Right cardiac atrium (tissue), 5 donors: ENCODE results near the gene PIEZO2. TPM values are rescaled to one million over a fixed set of nuclear protein-coding genes. Genes with fewer than 3 reads are reported as not detected.
A peak's percentile ranks its signal among the peaks of the same experiment; 100 is the strongest.

Experiments
- ATAC-seq, 2 donors: fragments of 200-7000 bp; cut with Tn5 transposase; one replicate each; pipeline versions ENCODE4 v1.8.0 to v1.9.1; 2020; ENCODE audit warnings: moderate library complexity in 2 of 2, mild to moderate bottlenecking in 1 of 2
- DNase-seq, 3 donors: peaks; one replicate each; pipeline ENCODE4 v3.0.0-alpha.2; 2020
- H3K27ac ChIP-seq: one replicate; pipeline ENCODE4 v1.5.1; 2013; ENCODE audit warnings: mild to moderate bottlenecking, low read length, control low read depth, moderate library complexity
- H3K27me3 ChIP-seq: one replicate; pipeline ENCODE4 v1.6.1; 2013; ENCODE audit not compliant: control insufficient read depth, insufficient read depth
- H3K4me1 ChIP-seq: one replicate; pipeline ENCODE4 v1.6.1; 2013; ENCODE audit warnings: low read length; ENCODE audit not compliant: control insufficient read depth, insufficient read depth
- H3K4me3 ChIP-seq: one replicate; pipeline ENCODE4 v1.5.1; 2013; ENCODE audit warnings: low read length, control low read depth
- H3K9me3 ChIP-seq: one replicate; pipeline ENCODE4 v1.6.1; 2013; ENCODE audit warnings: low read length; ENCODE audit not compliant: control insufficient read depth
- whole genome bisulfite sequencing: extraction: QIAGEN DNeasy Blood & Tissue Kit; methylation state at CpG from one replicate; pipeline ENCODE4 v1.1.7; 2013; 5-methylcytosine and 5-hydroxymethylcytosine counted together
- intact Hi-C, 4 donors: fragments of 100-400 bp; cut with DNase I; formaldehyde crosslinking; loops; one replicate each; pipeline versions ENCODE4 v1.11.0 to v1.14.0; 2022 to 2023
- polyA plus RNA-seq: library from polyadenylated mRNA; stranded (reverse); fragments of 200-250 nt; gene quantifications from one replicate; pipeline ENCODE4 v1.2.3, GENCODE V29; 2013
- total RNA-seq, 4 donors: library from RNA; stranded (reverse); fragmentation: NEBNext Ultra II Directional; extraction: Animal tissue kit (Norgen Biotek cat#: 25700); gene quantifications; one replicate each; pipeline ENCODE4 v1.2.1, GENCODE V29; 2021
- donor health status: healthy with polysubstance abuse.
- donor health status: DM: no; HTN: yes; CAD: no.
- donor health status: DM: no; HTN: no; CAD: no.
- donor health status: DM: no; HTN: yes; CAD: no; lungs with severe emphysema.
- donor health status: DM: yes; HTN: yes; CAD: no.

Gene PIEZO2
- total and polyA plus RNA-seq, 5 donors, result 0.18 to 0.93 (median 0.56) TPM

DNA sequence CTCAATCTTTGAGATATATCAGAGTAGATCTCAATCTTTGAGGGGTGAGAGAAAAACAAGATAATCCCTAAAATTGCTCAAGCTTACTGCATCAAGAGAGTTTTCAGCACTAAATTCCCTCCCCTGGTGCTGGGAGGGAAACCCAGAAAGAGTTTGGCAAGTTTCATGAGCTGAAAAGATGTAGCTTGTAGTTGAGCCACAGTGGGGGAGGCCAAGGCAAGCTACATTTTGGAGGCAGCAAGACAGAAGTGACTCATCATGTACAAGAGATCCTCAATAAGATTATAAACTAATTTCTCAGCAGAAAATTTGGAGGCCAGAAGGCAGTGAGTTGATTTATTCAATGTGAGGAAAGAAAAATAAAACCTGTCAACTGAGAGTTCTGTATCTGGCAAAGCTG is 308.2 kb downstream of the PIEZO2 start:
- H3K4me1 ChIP-seq, result no peaks in the 10 kb centered on the region
- no peak overlapping the region for H3K4me3 ChIP-seq
- peak; percentile 35 to 80 for ATAC-seq
- no peaks in the 10 kb centered on the region for H3K27me3 ChIP-seq
- H3K27ac ChIP-seq, result no peak overlapping the region
- intact Hi-C loops, result no loop called here
- peak in 2 of 3 donors; percentile 22 to 64 for DNase-seq
- H3K9me3 ChIP-seq, result no peaks in the 10 kb centered on the region

DNA sequence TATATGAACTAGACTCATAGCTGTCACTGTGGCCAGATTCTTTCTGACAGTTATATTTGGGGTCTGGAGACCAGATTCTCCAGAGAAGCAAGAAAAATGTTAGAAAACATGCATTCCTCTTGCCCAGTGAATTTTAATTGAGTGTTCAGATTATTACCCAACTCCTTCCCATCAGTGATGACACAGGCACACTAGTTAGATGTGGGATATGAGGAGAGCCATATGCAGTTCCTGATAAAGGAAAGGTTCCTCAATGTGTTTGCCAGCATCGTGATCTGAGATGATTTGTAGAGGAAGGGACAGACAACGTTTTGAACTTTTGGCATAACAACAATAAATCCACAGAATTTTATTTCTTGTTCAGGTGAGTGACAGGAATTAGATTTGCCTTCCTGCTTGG is 308.6 kb downstream of the PIEZO2 start:
- no peak overlapping the region for H3K27ac ChIP-seq
- no peak for DNase-seq
- no peak overlapping the region for H3K4me3 ChIP-seq
- H3K4me1 ChIP-seq, result no peaks in the 10 kb centered on the region
- 27% methylated on average over 2 of the region's 2 CpGs for WGBS
- peak in 1 of 2 donors; percentile 33 for ATAC-seq
- no peaks in the 10 kb centered on the region for H3K27me3 ChIP-seq
- H3K9me3 ChIP-seq, result no peaks in the 10 kb centered on the region
- intact Hi-C loops, result no loop called here

DNA sequence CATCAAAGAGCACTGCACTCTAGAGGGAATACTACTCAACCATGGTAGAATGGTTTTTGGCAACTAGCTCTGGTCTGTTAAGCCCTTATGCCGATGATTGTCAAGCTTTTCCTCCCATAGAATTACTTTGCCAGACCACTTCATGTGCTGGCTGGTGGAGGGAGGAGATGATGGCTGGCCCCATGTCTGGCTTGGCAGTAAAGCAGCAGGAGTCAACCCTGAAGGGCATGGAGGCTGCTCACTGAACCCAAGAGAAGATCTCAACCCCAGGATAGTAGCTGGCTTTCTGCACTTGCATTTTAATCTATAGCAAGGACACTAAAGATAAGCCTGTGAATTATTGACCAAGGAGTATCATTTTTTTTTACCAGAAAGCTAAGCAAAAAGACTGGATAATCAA is 309.9 kb downstream of the PIEZO2 start:
- Histone ChIP-seq H3K4me3 (no peak overlapping the region), H3K27me3 (no peaks in the 10 kb centered on the region), H3K27ac (no peak overlapping the region), H3K4me1 (no peaks in the 10 kb centered on the region), H3K9me3 (no peaks in the 10 kb centered on the region)
- ATAC-seq (no peak), DNase-seq (no peak)
- WGBS, result 92% methylated on average over 1 of the region's 1 CpG
- intact Hi-C loops, result no loop called here

DNA sequence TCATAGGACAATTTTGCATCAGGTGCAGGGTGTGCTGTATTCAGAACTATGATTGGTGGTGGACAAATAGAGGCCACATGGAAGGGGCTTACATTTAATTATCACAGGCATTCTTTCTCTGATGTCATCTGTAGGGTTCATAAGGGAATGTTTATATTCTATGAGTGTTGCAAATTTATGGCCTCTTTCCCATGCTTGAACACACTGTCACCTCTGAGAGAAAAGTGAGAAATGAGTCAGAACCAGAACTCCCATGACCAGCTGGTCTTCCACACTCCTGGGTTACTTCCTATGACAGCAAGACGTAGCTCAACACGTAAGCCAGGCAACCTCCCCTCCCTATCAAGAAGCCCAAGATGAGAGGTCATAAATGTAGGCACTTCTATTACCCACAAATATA is 310.8 kb downstream of the PIEZO2 start:
- intact Hi-C loops, result no loop called here
- no peak for ATAC-seq
- Histone ChIP-seq H3K27me3 (no peaks in the 10 kb centered on the region), H3K27ac (no peak overlapping the region), H3K9me3 (no peaks in the 10 kb centered on the region), H3K4me1 (no peaks in the 10 kb centered on the region), H3K4me3 (no peak overlapping the region)
- DNase-seq, result no peak
- 92% methylated on average over 2 of the region's 2 CpGs for WGBS

DNA sequence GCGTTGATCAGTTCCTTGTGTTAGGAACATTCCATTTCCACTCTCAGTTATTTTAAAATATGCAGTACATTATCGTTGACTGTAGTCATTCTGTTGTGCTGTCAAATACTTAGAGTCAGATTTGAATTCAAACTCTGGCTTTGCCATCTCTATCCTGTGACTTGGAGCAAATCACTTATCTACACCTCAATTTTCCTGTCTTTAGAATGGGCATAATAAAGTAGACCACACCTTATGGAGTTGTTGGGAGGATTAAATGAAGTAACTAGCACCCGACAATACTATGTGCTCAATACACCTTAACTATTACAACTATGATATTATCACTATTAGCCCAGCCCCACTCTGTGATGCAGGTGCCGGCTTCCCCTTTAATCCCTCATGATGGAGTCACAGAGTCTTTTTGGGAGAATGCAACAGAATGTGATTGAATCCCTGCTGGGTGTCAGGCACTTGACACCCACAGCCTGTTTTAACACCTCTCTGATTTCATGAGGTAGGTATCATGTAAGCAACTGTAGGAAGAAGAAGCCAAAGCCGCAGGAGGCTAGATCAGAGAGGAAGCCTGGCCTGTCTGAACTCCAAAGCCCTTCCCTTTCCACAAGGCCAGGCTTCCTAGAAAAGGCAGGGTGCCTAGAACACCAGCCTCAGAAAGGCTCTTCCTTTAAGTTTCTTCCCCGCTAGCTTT is 315.1 kb downstream of the PIEZO2 start:
- intact Hi-C loops, result no loop called here
- H3K27me3 ChIP-seq, result no peaks in the 10 kb centered on the region
- WGBS, result 89% methylated on average over 6 of the region's 6 CpGs
- H3K9me3 ChIP-seq, result no peaks in the 10 kb centered on the region
- no peaks in the 10 kb centered on the region for H3K4me1 ChIP-seq
- ATAC-seq, result no peak
- no peak for DNase-seq
- H3K4me3 ChIP-seq, result no peak overlapping the region
- H3K27ac ChIP-seq, result no peak overlapping the region

DNA sequence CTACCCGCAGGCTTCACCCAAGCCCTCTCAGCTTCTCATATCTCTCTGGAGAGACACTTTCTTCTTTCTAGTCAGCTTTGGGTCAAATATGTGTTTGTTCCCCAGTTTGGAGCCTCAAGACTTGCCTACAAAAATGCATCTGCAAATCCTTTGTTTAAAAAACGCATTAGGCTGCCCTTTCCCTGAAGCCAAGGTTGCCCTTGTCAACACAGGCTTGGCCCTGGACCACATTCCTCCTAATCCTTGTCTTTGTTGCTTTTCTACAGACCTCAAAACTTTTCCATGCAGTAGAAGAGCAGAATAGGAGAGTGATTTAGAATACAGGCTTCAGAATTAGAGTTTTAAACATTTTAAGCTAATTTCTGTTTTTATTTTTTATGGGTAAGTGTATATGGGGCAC is 315.7 kb downstream of the PIEZO2 start:
- intact Hi-C loops, result no loop called here
- 58% methylated on average over 2 of the region's 2 CpGs for WGBS
- H3K27me3 ChIP-seq, result no peaks in the 10 kb centered on the region

DNA sequence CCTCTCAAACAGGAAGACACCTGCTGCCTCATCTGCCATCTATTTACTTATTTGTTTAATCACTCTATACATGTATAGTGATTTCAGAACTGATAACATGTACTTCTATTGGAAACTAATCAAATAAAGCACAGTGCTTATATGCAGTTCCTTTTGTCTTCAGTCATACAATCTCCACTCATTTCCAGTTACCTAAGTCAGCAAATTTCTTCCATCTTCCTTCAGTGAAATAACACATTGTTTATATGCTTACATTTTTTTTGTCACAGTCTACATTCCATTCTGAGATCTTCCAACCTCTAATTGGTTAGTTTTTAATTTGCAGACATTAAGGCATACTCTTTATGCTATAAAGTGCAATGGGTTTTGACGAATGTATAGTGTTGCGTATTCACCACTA is 323.0 kb downstream of the PIEZO2 start:
- no peaks in the 10 kb centered on the region for H3K9me3 ChIP-seq
- WGBS, result 96% methylated on average over 2 of the region's 2 CpGs
- H3K4me3 ChIP-seq, result no peak overlapping the region
- no peaks in the 10 kb centered on the region for H3K4me1 ChIP-seq
- no peak for DNase-seq
- intact Hi-C loops, result no loop called here
- ATAC-seq, result no peak
- no peaks in the 10 kb centered on the region for H3K27me3 ChIP-seq
- H3K27ac ChIP-seq, result no peak overlapping the region

More for the DNA sequence above, 315.7 kb downstream of the PIEZO2 start:
- Histone ChIP-seq H3K27ac (no peak overlapping the region), H3K4me3 (no peak overlapping the region), H3K4me1 (no peaks in the 10 kb centered on the region), H3K9me3 (no peaks in the 10 kb centered on the region)
- DNase-seq, result no peak
- ATAC-seq, result no peak

DNA sequence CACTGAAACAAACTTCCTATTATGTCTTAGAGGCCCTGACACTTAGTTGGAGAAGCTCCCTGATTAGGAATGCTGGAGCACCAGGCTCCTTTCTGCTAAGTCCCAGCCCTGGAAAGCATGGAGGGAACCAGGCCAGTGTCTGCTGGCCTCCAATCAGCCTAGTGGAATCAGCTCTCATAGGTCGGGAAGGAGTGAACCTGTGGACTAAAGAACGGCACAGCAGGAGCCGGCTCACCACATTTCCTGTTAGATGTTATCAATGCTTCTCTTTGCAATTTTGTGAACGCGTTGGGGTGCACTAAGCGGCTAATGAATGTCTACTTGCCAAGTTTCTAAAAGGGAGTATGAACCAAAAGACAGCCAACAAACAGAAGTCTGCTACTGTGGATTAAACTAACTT is 326.9 kb downstream of the PIEZO2 start:
- H3K27ac ChIP-seq, result no peak overlapping the region
- ATAC-seq, result no peak

DNA sequence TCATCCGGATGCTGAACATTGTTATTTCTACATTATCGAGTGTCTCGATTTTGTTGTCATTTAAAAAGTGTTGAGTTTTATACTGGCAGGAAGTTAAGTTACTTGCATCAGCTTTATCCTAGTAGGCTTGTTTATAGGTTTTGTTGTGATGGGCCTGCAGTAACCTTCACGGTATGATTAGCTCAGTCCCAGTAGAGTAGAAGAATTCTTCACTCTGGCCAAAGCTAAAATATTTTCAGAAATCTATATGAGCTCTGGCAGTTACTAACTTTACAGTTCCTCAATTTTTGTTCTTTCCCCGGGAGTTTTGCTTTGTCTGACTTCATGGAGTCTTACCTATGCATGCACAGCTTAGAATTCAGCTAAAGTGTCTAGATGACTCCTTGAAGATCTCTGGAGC is 328.7 kb downstream of the PIEZO2 start:
- Histone ChIP-seq H3K4me1 (no peaks in the 10 kb centered on the region), H3K4me3 (no peak overlapping the region), H3K9me3 (no peaks in the 10 kb centered on the region), H3K27me3 (no peaks in the 10 kb centered on the region), H3K27ac (no peak overlapping the region)
- WGBS, result 69% methylated on average over 5 of the region's 5 CpGs
- DNase-seq, result no peak
- intact Hi-C loops, result no loop called here
- no peak for ATAC-seq

More for the DNA sequence above, 326.9 kb downstream of the PIEZO2 start:
- no peaks in the 10 kb centered on the region for H3K9me3 ChIP-seq
- H3K4me1 ChIP-seq, result no peaks in the 10 kb centered on the region
- whole genome bisulfite sequencing, result 22% methylated on average over 6 of the region's 6 CpGs
- no peak overlapping the region for H3K4me3 ChIP-seq
- no peak for DNase-seq
- intact Hi-C loops, result no loop called here
- H3K27me3 ChIP-seq, result no peaks in the 10 kb centered on the region

DNA sequence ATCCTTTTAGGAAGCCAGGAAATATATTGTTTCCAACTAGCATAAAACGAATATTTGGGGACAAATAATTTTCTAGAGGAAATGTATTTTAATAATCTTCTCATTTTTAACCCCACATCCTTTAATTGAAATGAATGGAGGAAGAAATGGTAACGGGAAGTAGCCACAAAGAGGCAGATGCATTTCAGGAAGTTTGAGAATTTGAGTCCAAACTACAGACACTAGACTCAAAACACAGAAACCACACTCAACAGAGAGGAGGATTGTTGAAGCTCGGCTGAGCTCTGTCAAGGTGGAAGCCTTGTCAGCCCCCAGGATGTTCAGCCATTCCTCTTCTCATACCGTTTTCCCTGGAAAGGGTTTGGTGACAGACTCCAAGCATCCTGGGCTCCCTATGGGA is 335.0 kb downstream of the PIEZO2 start:
- intact Hi-C loops, result no loop called here
- Histone ChIP-seq H3K27me3 (no peaks in the 10 kb centered on the region), H3K4me1 (no peaks in the 10 kb centered on the region), H3K4me3 (no peak overlapping the region), H3K9me3 (no peaks in the 10 kb centered on the region), H3K27ac (no peak overlapping the region)
- WGBS, result 61% methylated on average over 4 of the region's 4 CpGs
- ATAC-seq (no peak), DNase-seq (no peak)

DNA sequence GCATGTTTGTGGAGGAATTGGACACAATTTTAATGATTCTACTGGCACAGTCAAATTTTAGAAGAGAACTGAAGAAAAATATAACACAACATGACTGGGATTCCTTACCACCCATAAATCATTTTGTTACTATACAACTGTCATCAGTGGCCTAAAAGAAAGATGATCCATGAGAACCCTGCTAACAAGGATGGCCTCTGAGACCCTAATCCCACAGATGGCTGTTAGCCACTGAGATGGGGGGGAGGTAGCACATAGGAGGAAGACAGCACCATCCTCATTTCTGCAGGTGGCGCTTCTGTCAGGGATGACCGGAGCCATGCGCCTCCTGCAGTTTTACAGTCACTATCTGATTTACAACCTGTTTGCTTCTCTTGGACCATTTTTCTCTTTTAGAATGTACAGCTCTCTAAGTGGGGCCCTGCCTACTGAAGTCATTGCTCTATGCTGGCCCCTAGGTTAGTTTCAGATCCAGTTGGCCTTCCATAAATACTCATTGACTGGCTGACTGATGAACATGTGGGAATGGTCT is 343.7 kb downstream of the PIEZO2 start:
- DNase-seq, result no peak
- WGBS, result 98% methylated on average over 3 of the region's 3 CpGs
- intact Hi-C loops, result no loop called here
- Histone ChIP-seq H3K27ac (no peak overlapping the region), H3K9me3 (no peaks in the 10 kb centered on the region), H3K4me1 (no peaks in the 10 kb centered on the region), H3K4me3 (no peak overlapping the region), H3K27me3 (no peaks in the 10 kb centered on the region)
- ATAC-seq, result no peak

DNA sequence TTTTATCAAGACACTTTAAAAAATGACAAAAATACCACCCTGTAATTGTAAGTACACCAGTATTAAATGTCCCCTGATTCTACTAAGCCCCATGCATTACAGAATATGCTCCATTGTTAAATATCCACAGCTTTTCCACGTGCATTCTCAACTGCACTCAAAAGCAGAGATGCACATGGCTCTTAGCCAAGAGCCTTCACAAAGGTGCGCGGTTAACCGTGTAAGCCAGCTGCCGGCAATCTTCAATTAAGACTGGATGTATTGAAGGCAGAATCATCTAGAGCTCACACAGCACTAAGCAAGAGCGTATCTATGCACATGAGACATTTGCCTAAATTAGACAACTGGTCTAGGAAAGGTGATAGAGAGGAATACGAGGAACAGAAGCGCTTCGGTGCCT is 345.2 kb downstream of the PIEZO2 start:
- WGBS, result 84% methylated on average over 9 of the region's 9 CpGs
- no peaks in the 10 kb centered on the region for H3K9me3 ChIP-seq
- no peak overlapping the region for H3K27ac ChIP-seq
- no peak overlapping the region for H3K4me3 ChIP-seq
- DNase-seq, result no peak
- H3K4me1 ChIP-seq, result no peaks in the 10 kb centered on the region
- ATAC-seq, result no peak
- H3K27me3 ChIP-seq, result no peaks in the 10 kb centered on the region
- intact Hi-C loops, result no loop called here
